ENCODE measurements around the gene ERI3.

Gene ERI3

GRCh38 chr1:44246806-44247205 lies 108.3 kb downstream of the ERI3 start:
- Histone ChIP-seq H3K27ac (ENCODE audit: low read depth, low read length, severe bottlenecking) (no peak overlapping the region), H3K4me3 (ENCODE audit: extremely low read depth, insufficient read depth, low read length, poor library complexity, severe bottlenecking) (no peak overlapping the region), H3K9me3 (ENCODE audit: control insufficient read depth, low read length) (no peaks in the 10 kb centered on the region), H3K4me1 (ENCODE audit: control insufficient read depth, insufficient read depth, low read length, poor library complexity, severe bottlenecking) (peaks cover 3% of the 10 kb centered on the region), H3K36me3 (ENCODE audit: control insufficient read depth, insufficient read depth, low read length) (peaks cover 14% of the 10 kb centered on the region)
- 100% methylated on average over 2 of the region's 2 CpGs; no CpG with 5 or more reads in 1 of the 2 experiments for WGBS, 2 experiments (ENCODE audit: insufficient coverage in 2 of 2)

GRCh38 chr1:44244986-44245385 lies 110.1 kb downstream of the ERI3 start:
- WGBS, 2 experiments (ENCODE audit: insufficient coverage in 2 of 2), result 94 to 100% methylated on average over 2 to 9 of the region's 9 CpGs
- Histone ChIP-seq H3K4me1 (ENCODE audit: control insufficient read depth, insufficient read depth, low read length, poor library complexity, severe bottlenecking) (peaks cover 21% of the 10 kb centered on the region), H3K27ac (ENCODE audit: low read depth, low read length, severe bottlenecking) (no peak overlapping the region)

GRCh38 chr1:44243782-44244495 lies 111.1 kb downstream of the ERI3 start:
- no peak overlapping the region for H3K4me3 ChIP-seq (ENCODE audit: extremely low read depth, insufficient read depth, low read length, poor library complexity, severe bottlenecking)
- H3K4me1 ChIP-seq (ENCODE audit: control insufficient read depth, insufficient read depth, low read length, poor library complexity, severe bottlenecking), result peaks cover 30% of the 10 kb centered on the region
- no peaks in the 10 kb centered on the region for H3K9me3 ChIP-seq (ENCODE audit: control insufficient read depth, low read length)
- H3K36me3 ChIP-seq (ENCODE audit: control insufficient read depth, insufficient read depth, low read length), result peaks cover 11% of the 10 kb centered on the region
- H3K27ac ChIP-seq (ENCODE audit: low read depth, low read length, severe bottlenecking), result no peak overlapping the region
- WGBS, 2 experiments (ENCODE audit: insufficient coverage in 2 of 2), result 93 to 100% methylated on average over 5 to 7 of the region's 7 CpGs

More at GRCh38 chr1:44244986-44245385, 110.1 kb downstream of the ERI3 start:
- Histone ChIP-seq H3K9me3 (ENCODE audit: control insufficient read depth, low read length) (no peaks in the 10 kb centered on the region), H3K4me3 (ENCODE audit: extremely low read depth, insufficient read depth, low read length, poor library complexity, severe bottlenecking) (no peak overlapping the region), H3K36me3 (ENCODE audit: control insufficient read depth, insufficient read depth, low read length) (peaks cover 11% of the 10 kb centered on the region)

- H3K4me1 ChIP-seq (ENCODE audit: control insufficient read depth, insufficient read depth, low read length, poor library complexity, severe bottlenecking), result peaks cover 41% of the 10 kb centered on the region
Observed at GRCh38 chr1:44242746-44243145, 112.3 kb downstream of the ERI3 start.

GRCh38 chr1:44240802-44241671 lies 114.0 kb downstream of the ERI3 start:
- H3K36me3 ChIP-seq (ENCODE audit: control insufficient read depth, insufficient read depth, low read length), result no peaks in the 10 kb centered on the region
- WGBS, 2 experiments (ENCODE audit: insufficient coverage in 2 of 2), result 74 to 82% methylated on average over 6 to 8 of the region's 9 CpGs
- peaks cover 45% of the 10 kb centered on the region for H3K4me1 ChIP-seq (ENCODE audit: control insufficient read depth, insufficient read depth, low read length, poor library complexity, severe bottlenecking)
- H3K9me3 ChIP-seq (ENCODE audit: control insufficient read depth, low read length), result no peaks in the 10 kb centered on the region
- no peak overlapping the region for H3K4me3 ChIP-seq (ENCODE audit: extremely low read depth, insufficient read depth, low read length, poor library complexity, severe bottlenecking)
- H3K27ac ChIP-seq (ENCODE audit: low read depth, low read length, severe bottlenecking), result peak overlapping the region; percentile 89

More at GRCh38 chr1:44242746-44243145, 112.3 kb downstream of the ERI3 start:
- Histone ChIP-seq H3K9me3 (ENCODE audit: control insufficient read depth, low read length) (no peaks in the 10 kb centered on the region), H3K27ac (ENCODE audit: low read depth, low read length, severe bottlenecking) (no peak overlapping the region), H3K4me3 (ENCODE audit: extremely low read depth, insufficient read depth, low read length, poor library complexity, severe bottlenecking) (no peak overlapping the region), H3K36me3 (ENCODE audit: control insufficient read depth, insufficient read depth, low read length) (peaks cover 7% of the 10 kb centered on the region)
- WGBS, 2 experiments (ENCODE audit: insufficient coverage in 2 of 2), result 75 to 83% methylated on average over 12 to 16 of the region's 16 CpGs

- no peaks in the 10 kb centered on the region for H3K36me3 ChIP-seq (ENCODE audit: control insufficient read depth, insufficient read depth, low read length)
- no peak overlapping the region for H3K4me3 ChIP-seq (ENCODE audit: extremely low read depth, insufficient read depth, low read length, poor library complexity, severe bottlenecking)
- no peaks in the 10 kb centered on the region for H3K9me3 ChIP-seq (ENCODE audit: control insufficient read depth, low read length)
- WGBS, 2 experiments (ENCODE audit: insufficient coverage in 2 of 2), result 57 to 70% methylated on average over 1 to 3 of the region's 3 CpGs
- peak overlapping the region; percentile 89 for H3K27ac ChIP-seq (ENCODE audit: low read depth, low read length, severe bottlenecking)
- H3K4me1 ChIP-seq (ENCODE audit: control insufficient read depth, insufficient read depth, low read length, poor library complexity, severe bottlenecking), result peaks cover 45% of the 10 kb centered on the region
Observed at GRCh38 chr1:44239961-44240371, 115.1 kb downstream of the ERI3 start.

- Histone ChIP-seq H3K36me3 (ENCODE audit: control insufficient read depth, insufficient read depth, low read length) (peaks cover 3% of the 10 kb centered on the region), H3K9me3 (ENCODE audit: control insufficient read depth, low read length) (no peaks in the 10 kb centered on the region), H3K27ac (ENCODE audit: low read depth, low read length, severe bottlenecking) (peak overlapping the region; percentile 89), H3K4me1 (ENCODE audit: control insufficient read depth, insufficient read depth, low read length, poor library complexity, severe bottlenecking) (peaks cover 45% of the 10 kb centered on the region), H3K4me3 (ENCODE audit: extremely low read depth, insufficient read depth, low read length, poor library complexity, severe bottlenecking) (no peak overlapping the region)
- 11 to 42% methylated on average over 3 to 5 of the region's 8 CpGs for WGBS, 2 experiments (ENCODE audit: insufficient coverage in 2 of 2)
Observed at GRCh38 chr1:44239331-44239960, 115.6 kb downstream of the ERI3 start.

- 100% methylated on average over 2 of the region's 4 CpGs; no CpG with 5 or more reads in 1 of the 2 experiments for WGBS, 2 experiments (ENCODE audit: insufficient coverage in 2 of 2)
- peaks cover 45% of the 10 kb centered on the region for H3K4me1 ChIP-seq (ENCODE audit: control insufficient read depth, insufficient read depth, low read length, poor library complexity, severe bottlenecking)
- no peak overlapping the region for H3K4me3 ChIP-seq (ENCODE audit: extremely low read depth, insufficient read depth, low read length, poor library complexity, severe bottlenecking)
- H3K9me3 ChIP-seq (ENCODE audit: control insufficient read depth, low read length), result no peaks in the 10 kb centered on the region
- peak overlapping the region; percentile 89 for H3K27ac ChIP-seq (ENCODE audit: low read depth, low read length, severe bottlenecking)
- H3K36me3 ChIP-seq (ENCODE audit: control insufficient read depth, insufficient read depth, low read length), result peaks cover 5% of the 10 kb centered on the region
Observed at GRCh38 chr1:44238660-44239059, 116.4 kb downstream of the ERI3 start.

- Histone ChIP-seq H3K27ac (ENCODE audit: low read depth, low read length, severe bottlenecking) (peak overlapping the region; percentile 89), H3K9me3 (ENCODE audit: control insufficient read depth, low read length) (no peaks in the 10 kb centered on the region), H3K4me3 (ENCODE audit: extremely low read depth, insufficient read depth, low read length, poor library complexity, severe bottlenecking) (no peak overlapping the region), H3K36me3 (ENCODE audit: control insufficient read depth, insufficient read depth, low read length) (peaks cover 6% of the 10 kb centered on the region), H3K4me1 (ENCODE audit: control insufficient read depth, insufficient read depth, low read length, poor library complexity, severe bottlenecking) (peaks cover 45% of the 10 kb centered on the region)
- 55 to 64% methylated on average over 23 to 28 of the region's 33 CpGs for WGBS, 2 experiments (ENCODE audit: insufficient coverage in 2 of 2)
Observed at GRCh38 chr1:44237721-44238457, 117.2 kb downstream of the ERI3 start.
